ENCODE data around the gene BFSP1.

The BFSP1 gene

GRCh38 chr20:17557675-17558006, 26.5 kb upstream of the BFSP1 start:
- DNase-seq (ENCODE audit: low spot score): no peak

- DNase-seq (ENCODE audit: low spot score): peak; percentile 74
These were observed 25.9 kb upstream of the BFSP1 start for GRCh38 chr20:17556837-17557674.

GRCh38 chr20:17555106-17555505, 23.9 kb upstream of the BFSP1 start:
- DNase-seq (ENCODE audit: low spot score): no peak

GRCh38 chr20:17549131-17549530, 18.0 kb upstream of the BFSP1 start:
- DNase-seq (ENCODE audit: low spot score): no peak

GRCh38 chr20:17545127-17545526, 13.9 kb upstream of the BFSP1 start:
- no peak for DNase-seq (ENCODE audit: low spot score)

GRCh38 chr20:17543531-17544131, 12.5 kb upstream of the BFSP1 start:
- DNase-seq (ENCODE audit: low spot score): no peak

GRCh38 chr20:17542993-17543412, 11.8 kb upstream of the BFSP1 start:
- DNase-seq (ENCODE audit: low spot score): no peak

- DNase-seq (ENCODE audit: low spot score): no peak
These were observed 11.3 kb upstream of the BFSP1 start for GRCh38 chr20:17542481-17542880.

- no peak for DNase-seq (ENCODE audit: low spot score)
These were observed 10.8 kb upstream of the BFSP1 start for GRCh38 chr20:17541996-17542395.

- DNase-seq (ENCODE audit: low spot score): no peak
These were observed 10.4 kb upstream of the BFSP1 start for GRCh38 chr20:17541596-17541995.

- DNase-seq (ENCODE audit: low spot score): no peak
These were observed 7.5 kb upstream of the BFSP1 start for GRCh38 chr20:17538517-17539170.

GRCh38 chr20:17537959-17538358, 6.8 kb upstream of the BFSP1 start:
- no peak for DNase-seq (ENCODE audit: low spot score)

GRCh38 chr20:17536944-17537444, 5.8 kb upstream of the BFSP1 start:
- DNase-seq (ENCODE audit: low spot score): peak; percentile 84

GRCh38 chr20:17534077-17534476, 2.9 kb upstream of the BFSP1 start:
- DNase-seq (ENCODE audit: low spot score): no peak

GRCh38 chr20:17533396-17533795, 2.2 kb upstream of the BFSP1 start:
- DNase-seq (ENCODE audit: low spot score): no peak

- no peak for DNase-seq (ENCODE audit: low spot score)
These were observed 466 bp upstream of the BFSP1 start for GRCh38 chr20:17531665-17532025.

GRCh38 chr20:17530153-17530552, 1.0 kb downstream of the BFSP1 start:
- DNase-seq (ENCODE audit: low spot score): no peak

GRCh38 chr20:17529586-17529985, 1.6 kb downstream of the BFSP1 start:
- DNase-seq (ENCODE audit: low spot score): no peak

- no peak for DNase-seq (ENCODE audit: low spot score)
These were observed 5.5 kb downstream of the BFSP1 start for GRCh38 chr20:17525650-17526049.

GRCh38 chr20:17525132-17525531, 6.0 kb downstream of the BFSP1 start:
- no peak for DNase-seq (ENCODE audit: low spot score)

GRCh38 chr20:17524560-17524959, 6.6 kb downstream of the BFSP1 start:
- DNase-seq (ENCODE audit: low spot score): no peak

GRCh38 chr20:17523326-17523725, 7.9 kb downstream of the BFSP1 start:
- no peak for DNase-seq (ENCODE audit: low spot score)

GRCh38 chr20:17522528-17522927, 8.7 kb downstream of the BFSP1 start:
- DNase-seq (ENCODE audit: low spot score): no peak
